ENCODE results near the gene CPHXL.

Gene CPHXL

DNA sequence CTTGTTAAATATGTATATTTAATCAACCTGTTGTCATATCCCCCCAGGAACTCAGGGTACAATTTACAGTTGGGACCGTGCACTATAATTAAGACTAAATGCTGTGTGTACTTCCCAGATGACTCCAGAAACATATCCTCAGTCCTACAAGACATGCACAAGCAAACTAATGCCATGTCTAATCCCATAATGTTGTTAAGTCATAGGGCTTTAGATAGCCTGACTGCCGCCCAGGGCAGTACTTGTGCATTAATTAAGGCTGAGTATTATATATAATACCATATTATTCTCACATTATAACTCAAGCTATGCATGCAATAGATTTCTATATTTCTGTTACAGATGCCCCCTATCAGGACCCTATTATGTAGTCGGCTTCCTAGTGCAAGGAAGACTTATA, 20.1 kb upstream of the CPHXL start:
- Histone ChIP-seq H3K36me3 (ENCODE audit: control insufficient read depth, insufficient read depth, low read length) (no peaks in the 10 kb centered on the region), H3K9ac (ENCODE audit: low read depth, low read length) (no peak overlapping the region), H3K27ac (ENCODE audit: low read depth, low read length) (no peak overlapping the region), H3K9me3 (ENCODE audit: control insufficient read depth, insufficient read depth, low read length) (peaks cover 61% of the 10 kb centered on the region), H3K4me1 (ENCODE audit: control insufficient read depth, insufficient read depth, low read length) (no peaks in the 10 kb centered on the region), H3K4me3 (ENCODE audit: low read depth, low read length) (no peak overlapping the region), H3K27me3 (ENCODE audit: control insufficient read depth, insufficient read depth, low read length) (no peaks in the 10 kb centered on the region)

DNA sequence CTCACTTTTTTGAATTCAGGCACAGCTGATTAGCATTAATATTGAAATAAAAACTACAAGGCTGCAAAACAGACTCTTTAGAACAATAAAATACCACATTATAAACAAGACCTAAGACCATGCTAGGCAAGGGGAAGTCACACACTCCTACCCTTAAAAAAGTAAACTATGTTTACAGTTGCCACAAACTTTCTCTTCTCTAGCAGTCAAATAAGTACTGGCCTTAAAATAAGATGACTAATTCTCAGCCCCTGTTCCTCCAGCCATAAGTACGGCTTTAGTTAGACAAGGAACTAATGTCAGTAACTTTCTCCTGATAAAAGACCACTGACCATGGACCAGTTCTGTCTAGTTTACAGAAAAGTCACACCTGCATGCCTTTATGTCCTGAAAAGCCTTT, 19.5 kb upstream of the CPHXL start:
- Histone ChIP-seq H3K4me1 (ENCODE audit: control insufficient read depth, insufficient read depth, low read length) (no peaks in the 10 kb centered on the region), H3K27ac (ENCODE audit: low read depth, low read length) (no peak overlapping the region), H3K27me3 (ENCODE audit: control insufficient read depth, insufficient read depth, low read length) (no peaks in the 10 kb centered on the region), H3K36me3 (ENCODE audit: control insufficient read depth, insufficient read depth, low read length) (no peaks in the 10 kb centered on the region), H3K9ac (ENCODE audit: low read depth, low read length) (no peak overlapping the region), H3K4me3 (ENCODE audit: low read depth, low read length) (no peak overlapping the region), H3K9me3 (ENCODE audit: control insufficient read depth, insufficient read depth, low read length) (peaks cover 62% of the 10 kb centered on the region)

DNA sequence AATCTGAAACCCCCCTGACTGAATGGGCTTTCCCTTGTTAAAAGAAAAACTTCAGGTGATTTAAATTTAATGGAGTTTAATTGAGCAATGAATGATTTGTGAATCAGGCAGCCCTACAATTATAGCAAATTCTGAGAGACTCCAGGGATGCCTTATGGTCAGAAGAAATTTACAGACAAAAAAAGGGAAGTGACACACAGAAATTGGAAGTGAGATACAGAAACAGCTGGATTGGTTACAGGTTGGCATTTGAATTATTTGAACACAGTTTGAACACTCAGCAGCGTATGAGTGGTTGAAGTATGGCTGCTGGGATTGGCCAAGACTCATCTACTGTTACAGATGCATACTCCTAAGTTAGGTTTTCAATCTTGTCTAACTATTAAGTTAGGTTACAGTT, 19.0 kb upstream of the CPHXL start:
- H3K27ac ChIP-seq (ENCODE audit: low read depth, low read length): no peak overlapping the region
- no peak overlapping the region for H3K4me3 ChIP-seq (ENCODE audit: low read depth, low read length)
- H3K36me3 ChIP-seq (ENCODE audit: control insufficient read depth, insufficient read depth, low read length): no peaks in the 10 kb centered on the region
- no peaks in the 10 kb centered on the region for H3K27me3 ChIP-seq (ENCODE audit: control insufficient read depth, insufficient read depth, low read length)
- no peak overlapping the region for H3K9ac ChIP-seq (ENCODE audit: low read depth, low read length)
- H3K4me1 ChIP-seq (ENCODE audit: control insufficient read depth, insufficient read depth, low read length): no peaks in the 10 kb centered on the region
- peaks cover 64% of the 10 kb centered on the region for H3K9me3 ChIP-seq (ENCODE audit: control insufficient read depth, insufficient read depth, low read length)

DNA sequence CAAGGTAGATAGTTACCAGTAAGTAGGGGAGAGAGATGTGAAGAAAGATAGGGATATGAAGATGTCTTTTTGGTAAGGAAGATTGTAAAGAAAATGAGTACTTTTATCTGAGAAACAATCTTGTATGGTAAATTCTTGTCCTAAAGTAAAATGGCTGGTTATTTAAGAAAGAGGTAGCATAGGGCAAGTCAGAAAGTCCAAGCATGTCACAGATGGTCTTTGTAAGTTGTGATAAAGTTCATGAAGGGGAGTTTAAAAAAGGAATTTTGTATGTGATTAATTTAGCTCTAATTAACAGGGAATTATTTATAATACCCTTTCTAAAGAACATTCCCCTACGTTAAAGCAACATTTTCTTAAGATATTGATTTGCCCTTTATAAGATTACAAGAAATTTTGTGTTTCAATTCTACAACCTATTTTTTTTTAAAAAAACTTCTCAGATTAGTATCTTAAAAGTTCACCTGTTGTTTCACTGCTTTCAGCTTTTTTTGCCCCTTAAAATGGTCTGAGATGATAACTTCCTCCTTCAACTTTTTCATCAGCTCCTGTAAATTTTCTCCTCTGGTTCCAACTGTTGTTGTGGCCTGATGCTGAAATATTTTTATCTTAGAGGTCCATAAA, 16.2 kb upstream of the CPHXL start:
- no peaks in the 10 kb centered on the region for H3K27me3 ChIP-seq (ENCODE audit: control insufficient read depth, insufficient read depth, low read length)
- H3K9me3 ChIP-seq (ENCODE audit: control insufficient read depth, insufficient read depth, low read length): peaks cover 56% of the 10 kb centered on the region
- H3K4me1 ChIP-seq (ENCODE audit: control insufficient read depth, insufficient read depth, low read length): no peaks in the 10 kb centered on the region
- H3K4me3 ChIP-seq (ENCODE audit: low read depth, low read length): no peak overlapping the region
- no peak overlapping the region for H3K27ac ChIP-seq (ENCODE audit: low read depth, low read length)
- H3K36me3 ChIP-seq (ENCODE audit: control insufficient read depth, insufficient read depth, low read length): no peaks in the 10 kb centered on the region
- no peak overlapping the region for H3K9ac ChIP-seq (ENCODE audit: low read depth, low read length)

DNA sequence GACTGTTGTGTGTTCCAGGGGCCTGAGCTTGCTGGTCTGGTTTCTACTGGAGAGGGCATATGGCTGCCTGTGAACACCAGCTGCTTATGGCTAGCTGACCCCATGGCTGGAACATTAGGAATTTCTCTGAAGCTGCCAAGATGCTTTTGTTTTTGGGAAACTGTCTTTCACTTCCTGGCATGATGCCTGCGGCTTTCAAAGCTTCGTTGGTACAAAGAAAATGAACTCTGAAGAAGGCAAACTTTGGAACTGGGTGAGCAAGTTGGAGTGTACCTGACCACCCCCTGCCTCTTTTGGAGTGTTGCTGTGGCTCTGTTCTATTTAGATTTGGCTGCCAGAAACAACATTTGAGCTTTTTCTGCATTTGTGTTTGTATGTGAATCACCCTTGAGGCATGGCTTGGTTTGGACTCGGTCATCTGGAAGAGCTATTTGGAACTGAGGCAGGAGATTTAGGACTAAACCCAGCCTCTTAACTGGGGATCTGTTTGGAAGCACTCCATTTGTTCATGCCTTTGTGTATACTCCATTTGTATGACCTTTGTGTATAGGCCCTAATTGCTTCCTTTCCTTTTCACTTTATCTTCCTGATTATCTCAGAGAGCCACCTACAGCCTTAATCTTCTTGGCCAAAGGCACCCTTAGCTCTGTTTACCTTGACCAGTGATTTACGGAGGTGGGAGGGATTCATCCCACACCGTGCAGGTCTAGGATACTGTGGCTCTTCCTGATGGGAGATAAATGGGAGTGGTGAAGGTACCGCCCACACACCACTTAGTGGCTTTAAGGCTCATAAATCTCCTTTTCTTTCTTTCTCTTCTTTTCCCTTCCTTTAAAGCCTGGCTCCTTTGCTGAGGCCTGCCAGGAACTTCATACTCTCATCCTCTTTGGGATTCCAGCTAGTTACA, 7.3 kb upstream of the CPHXL start:
- Histone ChIP-seq H3K4me3 (ENCODE audit: low read depth, low read length) (no peak overlapping the region), H3K27me3 (ENCODE audit: control insufficient read depth, insufficient read depth, low read length) (no peaks in the 10 kb centered on the region), H3K4me1 (ENCODE audit: control insufficient read depth, insufficient read depth, low read length) (no peaks in the 10 kb centered on the region), H3K27ac (ENCODE audit: low read depth, low read length) (peak overlapping the region; percentile 36), H3K36me3 (ENCODE audit: control insufficient read depth, insufficient read depth, low read length) (no peaks in the 10 kb centered on the region), H3K9me3 (ENCODE audit: control insufficient read depth, insufficient read depth, low read length) (no peaks in the 10 kb centered on the region; the same call in 1 of the 2 replicates), H3K9ac (ENCODE audit: low read depth, low read length) (no peak overlapping the region)

DNA sequence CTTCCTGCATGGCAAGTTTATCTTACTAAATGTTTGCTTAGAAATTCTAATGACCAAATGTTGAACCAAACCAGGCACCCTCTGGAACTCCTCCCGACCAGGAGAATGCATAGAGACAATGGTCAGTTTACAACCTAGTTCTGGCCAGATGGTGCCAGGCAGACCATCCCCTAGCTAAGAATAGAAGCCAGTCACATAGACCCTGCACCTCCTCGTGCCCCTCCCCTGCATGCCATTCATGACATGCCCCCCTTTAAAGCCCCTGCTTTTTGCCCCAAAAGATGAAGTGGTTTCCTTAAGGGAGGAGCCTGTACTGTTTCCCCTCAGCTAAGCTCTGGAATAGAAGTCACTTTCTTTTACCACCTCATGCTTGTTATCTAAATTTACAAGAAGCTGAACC, 6.6 kb upstream of the CPHXL start:
- peaks cover 3% of the 10 kb centered on the region; the same call in 1 of the 2 replicates for H3K9me3 ChIP-seq (ENCODE audit: control insufficient read depth, insufficient read depth, low read length)
- H3K4me1 ChIP-seq (ENCODE audit: control insufficient read depth, insufficient read depth, low read length): no peaks in the 10 kb centered on the region
- no peaks in the 10 kb centered on the region for H3K27me3 ChIP-seq (ENCODE audit: control insufficient read depth, insufficient read depth, low read length)
- H3K27ac ChIP-seq (ENCODE audit: low read depth, low read length): peak overlapping the region; percentile 36
- H3K9ac ChIP-seq (ENCODE audit: low read depth, low read length): no peak overlapping the region
- H3K4me3 ChIP-seq (ENCODE audit: low read depth, low read length): no peak overlapping the region
- no peaks in the 10 kb centered on the region for H3K36me3 ChIP-seq (ENCODE audit: control insufficient read depth, insufficient read depth, low read length)

DNA sequence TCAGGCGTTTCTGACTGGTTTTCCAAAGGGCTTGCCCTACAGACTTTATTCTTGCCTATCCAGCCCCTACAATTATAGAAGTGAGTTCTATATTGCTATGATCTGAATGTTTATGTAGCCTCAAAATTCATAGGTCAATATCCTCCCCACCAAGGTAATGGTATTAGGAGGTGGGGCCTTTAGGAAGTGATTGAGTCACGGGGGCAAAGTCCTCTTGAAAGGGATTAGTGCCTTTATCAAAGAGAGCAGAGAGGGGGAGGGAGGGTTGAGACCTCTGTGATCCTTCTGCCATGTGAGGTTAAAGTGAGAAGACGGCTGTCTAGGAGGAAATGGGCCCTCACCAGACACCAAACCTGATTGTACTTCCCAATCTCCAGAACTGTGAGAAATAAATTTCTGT, 931 bp upstream of the CPHXL start:
- H3K9ac ChIP-seq (ENCODE audit: low read depth, low read length): no peak overlapping the region
- no peak overlapping the region for H3K27ac ChIP-seq (ENCODE audit: low read depth, low read length)
- H3K36me3 ChIP-seq (ENCODE audit: control insufficient read depth, insufficient read depth, low read length): no peaks in the 10 kb centered on the region
- no peaks in the 10 kb centered on the region for H3K4me1 ChIP-seq (ENCODE audit: control insufficient read depth, insufficient read depth, low read length)
- H3K27me3 ChIP-seq (ENCODE audit: control insufficient read depth, insufficient read depth, low read length): no peaks in the 10 kb centered on the region
- peaks cover 5% of the 10 kb centered on the region; the same call in 1 of the 2 replicates for H3K9me3 ChIP-seq (ENCODE audit: control insufficient read depth, insufficient read depth, low read length)
- no peak overlapping the region for H3K4me3 ChIP-seq (ENCODE audit: low read depth, low read length)

DNA sequence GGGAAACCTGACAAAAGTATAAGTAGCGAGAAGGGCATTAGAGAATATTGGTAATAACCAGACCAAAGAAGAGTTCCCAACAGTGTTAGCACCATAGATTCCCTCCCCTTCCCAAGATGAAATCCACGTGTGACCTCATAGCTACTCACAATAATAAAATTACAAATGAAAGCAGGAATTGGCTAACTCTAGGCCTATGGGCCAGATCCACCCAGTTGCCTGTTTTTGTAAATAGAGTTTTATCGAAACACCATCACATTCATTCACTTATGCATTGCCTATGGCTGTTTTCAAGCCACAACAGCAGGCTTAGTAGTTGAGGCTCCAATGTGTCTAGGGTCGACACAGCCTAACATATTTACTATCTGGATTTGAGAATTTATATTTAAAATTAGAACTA, 7.8 kb downstream of the CPHXL start:
- Histone ChIP-seq H3K9me3 (ENCODE audit: control insufficient read depth, insufficient read depth, low read length) (peaks cover 44% of the 10 kb centered on the region), H3K9ac (ENCODE audit: low read depth, low read length) (no peak overlapping the region), H3K36me3 (ENCODE audit: control insufficient read depth, insufficient read depth, low read length) (no peaks in the 10 kb centered on the region), H3K27ac (ENCODE audit: low read depth, low read length) (no peak overlapping the region), H3K4me3 (ENCODE audit: low read depth, low read length) (no peak overlapping the region), H3K4me1 (ENCODE audit: control insufficient read depth, insufficient read depth, low read length) (no peaks in the 10 kb centered on the region), H3K27me3 (ENCODE audit: control insufficient read depth, insufficient read depth, low read length) (no peaks in the 10 kb centered on the region)

DNA sequence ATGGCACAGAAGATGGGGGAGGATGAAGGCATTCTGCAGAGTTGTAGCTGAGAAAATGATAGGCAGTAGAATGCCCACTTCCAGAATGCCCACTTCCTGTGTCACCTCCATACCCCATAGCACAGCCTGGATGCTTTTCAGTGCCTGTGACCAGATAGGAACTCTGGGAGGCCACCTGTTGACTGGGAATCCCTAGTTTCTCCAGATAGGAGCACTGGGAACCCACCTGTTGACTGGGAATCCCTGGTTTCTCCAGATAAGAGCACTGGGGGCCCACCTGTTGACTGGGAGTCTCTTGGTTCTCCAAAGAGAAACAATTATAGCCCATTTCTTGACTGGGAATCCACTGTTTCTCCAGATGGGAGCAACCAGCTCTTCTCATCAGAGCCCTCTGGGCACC, 11.6 kb downstream of the CPHXL start:
- no peak overlapping the region for H3K4me3 ChIP-seq (ENCODE audit: low read depth, low read length)
- H3K27me3 ChIP-seq (ENCODE audit: control insufficient read depth, insufficient read depth, low read length): no peaks in the 10 kb centered on the region
- H3K9ac ChIP-seq (ENCODE audit: low read depth, low read length): no peak overlapping the region
- no peak overlapping the region for H3K27ac ChIP-seq (ENCODE audit: low read depth, low read length)
- no peaks in the 10 kb centered on the region for H3K4me1 ChIP-seq (ENCODE audit: control insufficient read depth, insufficient read depth, low read length)
- no peaks in the 10 kb centered on the region for H3K36me3 ChIP-seq (ENCODE audit: control insufficient read depth, insufficient read depth, low read length)
- peaks cover 67% of the 10 kb centered on the region for H3K9me3 ChIP-seq (ENCODE audit: control insufficient read depth, insufficient read depth, low read length)

DNA sequence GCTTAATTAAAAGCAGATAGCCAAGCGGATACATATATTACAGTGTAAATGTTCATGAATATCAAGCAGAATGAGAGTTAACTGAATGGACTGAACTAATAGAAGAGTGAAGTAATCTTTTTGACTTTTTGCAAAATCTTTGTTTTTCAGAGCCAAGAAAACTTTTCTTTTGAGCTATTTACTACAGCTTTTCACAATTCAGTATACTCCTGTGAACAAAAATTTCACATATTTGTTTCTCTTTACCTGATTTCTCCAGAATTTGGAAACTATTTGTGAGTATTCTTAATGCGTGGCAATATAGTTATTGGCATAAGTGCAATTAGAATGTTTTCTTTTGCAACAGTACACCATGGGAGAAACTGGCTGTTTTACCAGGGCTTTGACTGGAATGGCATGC, 15.9 kb downstream of the CPHXL start:
- Histone ChIP-seq H3K4me1 (ENCODE audit: control insufficient read depth, insufficient read depth, low read length) (no peaks in the 10 kb centered on the region), H3K9ac (ENCODE audit: low read depth, low read length) (no peak overlapping the region), H3K27ac (ENCODE audit: low read depth, low read length) (no peak overlapping the region), H3K27me3 (ENCODE audit: control insufficient read depth, insufficient read depth, low read length) (no peaks in the 10 kb centered on the region), H3K36me3 (ENCODE audit: control insufficient read depth, insufficient read depth, low read length) (no peaks in the 10 kb centered on the region), H3K4me3 (ENCODE audit: low read depth, low read length) (no peak overlapping the region), H3K9me3 (ENCODE audit: control insufficient read depth, insufficient read depth, low read length) (peaks cover 52% of the 10 kb centered on the region)

DNA sequence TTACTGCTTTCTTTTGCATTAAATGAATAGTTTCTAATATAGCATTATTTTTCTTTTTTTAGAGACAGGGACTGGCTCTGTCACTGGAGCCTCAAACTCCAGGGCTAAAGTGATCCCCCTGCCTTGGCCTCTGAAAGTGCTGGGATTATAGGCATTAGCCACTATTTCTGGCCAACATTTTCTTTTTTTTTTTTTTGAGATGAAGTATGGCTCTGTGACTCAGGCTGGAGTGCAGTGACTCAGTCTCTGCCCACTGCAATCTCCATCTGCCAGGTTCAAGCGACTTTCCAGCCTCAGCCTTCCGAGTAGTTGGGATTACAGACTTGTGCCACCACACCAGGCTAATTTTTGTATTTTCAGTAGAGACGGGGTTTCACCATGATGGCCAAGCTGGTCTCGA, 23.0 kb downstream of the CPHXL start:
- H3K36me3 ChIP-seq (ENCODE audit: control insufficient read depth, insufficient read depth, low read length): no peaks in the 10 kb centered on the region
- H3K4me3 ChIP-seq (ENCODE audit: low read depth, low read length): no peak overlapping the region
- H3K27me3 ChIP-seq (ENCODE audit: control insufficient read depth, insufficient read depth, low read length): no peaks in the 10 kb centered on the region
- H3K4me1 ChIP-seq (ENCODE audit: control insufficient read depth, insufficient read depth, low read length): no peaks in the 10 kb centered on the region
- no peak overlapping the region for H3K9ac ChIP-seq (ENCODE audit: low read depth, low read length)
- H3K27ac ChIP-seq (ENCODE audit: low read depth, low read length): no peak overlapping the region
- H3K9me3 ChIP-seq (ENCODE audit: control insufficient read depth, insufficient read depth, low read length): peaks cover 8% of the 10 kb centered on the region; the same call in 1 of the 2 replicates

Measured in HUES48 (cell line).